Left kidney (tissue), 2 donors: Measurements from ENCODE around the gene RASSF4. TPM values are rescaled to one million over a fixed set of nuclear protein-coding genes. Genes with fewer than 3 reads are reported as not detected.
A peak's percentile ranks its signal among the peaks of the same experiment; 100 is the strongest.

Source experiments
- DNase-seq: peaks from one replicate; pipeline ENCODE4 v3.0.0-alpha.2; 2013
- polyA plus RNA-seq: library from polyadenylated mRNA; unstranded; fragments of 120-200 nt; gene quantifications from one replicate; pipeline ENCODE4 v1.2.1, GENCODE V29; 2013; ENCODE audit not compliant: insufficient read length

The RASSF4 gene
- polyA plus RNA-seq, 1 donor, result 31.1 TPM

DNA sequence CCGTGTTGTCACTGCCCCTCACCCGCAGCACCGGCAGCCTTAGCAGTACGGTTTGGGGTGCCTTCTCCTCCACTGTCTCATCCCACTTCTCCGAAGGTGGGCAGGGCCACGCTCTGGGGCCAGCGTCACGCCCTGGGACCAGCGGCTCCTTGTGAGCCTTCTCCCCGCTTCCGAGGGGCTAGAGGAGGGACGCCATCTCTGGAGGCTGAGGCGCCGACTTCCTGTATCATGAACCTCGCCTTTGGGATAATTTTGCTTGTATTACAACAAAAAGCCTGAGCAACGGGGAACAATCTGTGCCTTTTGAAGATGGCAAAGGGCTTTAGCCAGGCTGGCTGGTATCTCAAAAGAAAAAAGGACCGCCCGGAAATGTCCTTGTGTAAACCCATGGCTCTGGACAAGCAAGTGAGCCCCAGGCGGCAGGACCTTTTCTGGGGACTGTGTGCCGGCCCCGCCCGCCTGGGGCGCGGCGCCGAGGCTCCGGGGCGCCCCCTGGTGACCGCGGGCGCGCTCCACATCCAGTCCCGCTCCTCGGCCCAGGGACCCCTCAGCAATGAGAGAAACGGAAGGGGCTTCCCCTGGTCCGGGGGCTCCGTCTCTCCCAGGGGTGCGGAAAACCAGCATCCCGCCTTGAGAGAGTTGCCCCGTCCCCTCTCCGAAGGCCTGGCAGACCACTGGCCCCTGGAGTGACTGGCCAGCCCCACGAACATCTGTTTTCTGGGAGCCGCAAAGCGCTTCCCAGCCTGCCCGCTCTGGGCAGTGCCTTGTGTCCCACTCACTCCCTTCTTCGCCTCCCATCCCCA is 15.2 kb downstream of the RASSF4 start:
- no peak for DNase-seq

- no peak for DNase-seq
Observed at GRCh38 chr10:44975431-44976331, 16.1 kb downstream of the RASSF4 start.

DNA sequence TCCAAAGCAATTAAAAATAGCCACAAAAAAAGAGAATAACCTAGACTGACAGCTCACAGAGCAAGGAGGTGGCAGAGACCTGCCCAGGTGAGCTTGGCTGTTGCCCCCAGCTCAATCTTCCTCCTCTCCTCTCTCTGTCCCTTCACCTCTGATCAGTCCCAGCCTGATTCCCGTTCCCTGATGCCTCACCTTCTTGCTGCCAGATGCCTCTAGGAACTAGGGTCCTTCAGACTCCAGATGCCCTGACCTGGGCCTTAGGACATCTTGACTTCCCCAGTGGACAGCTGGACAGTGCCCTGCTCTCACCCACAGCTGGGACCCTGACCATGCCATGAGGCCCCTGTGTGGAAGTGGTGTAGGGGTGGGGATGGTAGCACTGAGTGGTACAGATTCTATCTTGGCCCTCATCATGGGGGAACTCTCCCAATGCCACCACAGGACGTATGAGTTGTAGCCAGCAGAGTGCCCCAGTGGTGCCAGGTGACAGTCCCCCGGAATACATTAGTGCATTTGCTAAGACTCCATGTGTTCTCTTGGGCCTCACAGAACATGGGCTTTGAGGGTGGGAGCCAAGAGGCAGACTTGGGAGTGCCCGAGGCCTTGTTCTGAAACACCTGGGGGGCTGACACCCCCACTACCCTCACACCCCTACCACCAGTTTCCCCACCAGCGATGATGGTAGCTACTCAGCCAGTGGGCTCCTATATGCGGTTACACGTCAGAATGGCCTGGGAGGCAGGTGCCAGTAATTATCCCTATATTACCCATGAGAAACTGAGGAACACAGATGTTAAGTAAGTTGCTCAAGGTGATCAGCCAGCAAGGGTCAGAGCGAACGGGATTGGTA is 17.0 kb downstream of the RASSF4 start:
- DNase-seq, result no peak

DNA sequence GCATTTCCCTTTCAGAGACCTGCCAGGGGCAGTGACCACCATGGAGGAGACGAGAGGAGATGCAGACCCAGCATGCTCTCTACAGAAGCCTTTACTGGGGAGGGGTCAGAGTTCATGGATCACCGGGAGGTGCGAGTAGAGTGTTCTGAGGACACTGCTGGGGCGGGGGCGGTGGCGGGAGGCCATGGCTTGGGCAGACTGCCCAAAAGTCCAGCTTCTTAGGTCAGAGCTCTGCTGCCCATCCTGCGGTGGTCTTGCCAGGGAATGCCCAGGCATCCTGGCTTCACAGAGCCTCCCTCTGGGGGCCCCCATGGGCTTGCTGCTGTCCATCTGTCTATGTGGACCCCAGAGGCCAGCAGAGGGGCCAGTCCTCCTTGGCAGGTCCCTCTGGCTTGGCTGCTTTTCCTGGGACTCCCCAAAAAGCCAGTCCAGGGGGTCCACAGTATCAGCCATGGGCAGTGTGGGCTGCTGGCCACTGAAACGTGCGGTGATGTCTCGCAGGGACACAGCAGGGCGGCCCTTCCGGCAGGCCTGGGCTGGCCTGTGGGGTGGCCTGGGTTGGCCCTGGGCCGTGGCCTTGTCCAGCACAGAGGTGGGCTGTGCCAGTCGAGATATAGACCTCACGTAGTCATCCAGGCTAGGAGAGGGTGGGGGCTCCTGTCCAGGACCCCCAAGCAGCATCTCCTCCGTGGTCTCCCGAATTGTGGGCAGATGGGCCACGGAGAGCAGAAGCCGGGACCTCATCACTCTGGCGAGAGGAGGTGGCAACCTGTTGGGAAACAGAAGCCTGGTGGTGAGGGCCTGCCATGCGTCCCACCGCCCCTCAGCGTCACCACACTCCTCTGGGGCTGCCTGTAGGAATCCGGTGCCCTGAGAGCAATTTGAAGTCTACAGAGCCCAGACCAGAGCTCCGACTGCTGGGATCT is 17.9 kb downstream of the RASSF4 start:
- DNase-seq, result no peak

DNA sequence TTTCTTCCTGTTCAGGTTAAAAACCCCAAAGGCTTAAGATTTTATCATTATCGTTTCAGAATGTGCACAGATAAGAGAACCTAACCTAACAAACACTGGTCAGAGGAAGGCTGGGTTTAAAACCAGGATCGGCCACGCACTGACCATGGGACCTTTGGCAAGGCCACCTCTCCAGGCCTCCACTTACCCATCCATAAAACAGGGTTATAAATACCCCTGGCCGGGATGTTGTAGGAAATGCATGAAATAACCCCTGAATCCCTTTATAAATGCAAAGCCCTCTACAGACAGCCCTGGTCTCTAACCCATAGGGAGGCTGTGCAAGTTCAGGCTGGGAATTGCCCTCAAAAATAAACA is 18.6 kb downstream of the RASSF4 start:
- DNase-seq, result no peak

GRCh38 chr10:44978570-44979280 is 19.1 kb downstream of the RASSF4 start, which contains the start of gene DEPP1:
Gene DEPP1, minus strand, starts transcription at chr10:44978809. Its CDS starts 779 bp downstream, at chr10:44978030.
- DNase-seq, result peak; percentile 96

DNA sequence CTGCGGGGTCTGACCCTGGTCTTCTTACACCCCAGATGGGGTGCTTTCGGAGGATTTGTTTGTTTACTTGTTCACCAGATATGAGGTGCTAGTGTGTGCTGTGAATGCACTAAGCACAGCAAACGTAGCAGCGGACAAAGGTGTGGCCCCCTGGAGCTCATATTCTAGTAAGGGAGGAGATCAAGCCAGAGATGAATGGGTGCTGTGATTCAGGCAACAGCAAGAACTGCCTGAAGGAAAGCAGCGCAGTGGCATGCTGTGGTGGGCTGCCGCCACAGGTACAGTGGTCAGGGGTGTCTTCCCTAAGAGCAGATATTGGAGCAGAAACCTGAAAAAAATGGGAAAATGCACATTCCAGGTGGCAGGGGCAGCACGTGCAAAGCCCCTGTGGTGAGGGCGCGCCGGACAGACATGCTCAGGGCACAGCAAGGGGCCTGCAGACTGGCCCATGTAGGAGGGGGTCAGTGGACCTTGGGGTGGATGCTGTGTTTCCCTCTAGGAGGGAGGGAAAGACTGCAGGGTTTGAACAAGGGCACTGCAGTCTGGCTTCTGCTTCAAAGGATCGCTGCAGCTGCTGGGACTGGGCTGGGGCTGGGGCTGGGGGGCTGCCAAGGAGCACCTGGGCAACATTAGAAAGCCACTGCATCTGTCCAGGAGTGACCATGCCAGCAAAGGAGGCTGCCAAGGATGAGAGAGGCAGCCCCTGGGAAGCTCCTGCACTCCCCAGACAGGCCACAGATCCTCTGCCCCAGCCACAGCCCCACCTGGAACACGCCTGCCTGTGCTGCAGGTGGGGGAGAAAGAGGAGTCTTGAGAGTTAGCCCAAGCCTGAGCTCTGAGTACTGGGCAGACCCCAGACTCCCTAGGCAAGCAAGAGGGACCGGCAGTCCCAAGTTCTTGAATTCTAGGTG is 19.9 kb downstream of the RASSF4 start:
- no peak for DNase-seq

GRCh38 chr10:44980309-44981171 is 20.9 kb downstream of the RASSF4 start:
- no peak for DNase-seq

GRCh38 chr10:44981172-44982113 is 21.8 kb downstream of the RASSF4 start:
- DNase-seq, result no peak

DNA sequence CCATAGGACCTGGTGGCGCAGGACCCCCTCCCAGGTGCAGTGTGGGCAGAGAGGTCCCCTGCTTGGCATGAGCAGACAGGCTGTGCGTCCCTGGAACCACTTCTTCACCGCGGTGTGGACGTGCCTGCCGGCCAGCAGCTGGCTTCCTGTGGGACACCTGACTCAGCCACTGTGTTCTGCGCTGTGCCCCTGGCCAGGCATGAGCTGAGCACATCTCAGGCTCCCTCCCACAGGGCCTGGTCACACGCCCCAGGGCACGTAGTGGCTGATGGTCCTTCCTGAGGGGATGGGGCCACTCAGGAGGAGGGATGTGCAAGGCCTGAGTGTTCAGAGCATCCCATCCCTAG is 22.5 kb downstream of the RASSF4 start:
- DNase-seq, result no peak

DNA sequence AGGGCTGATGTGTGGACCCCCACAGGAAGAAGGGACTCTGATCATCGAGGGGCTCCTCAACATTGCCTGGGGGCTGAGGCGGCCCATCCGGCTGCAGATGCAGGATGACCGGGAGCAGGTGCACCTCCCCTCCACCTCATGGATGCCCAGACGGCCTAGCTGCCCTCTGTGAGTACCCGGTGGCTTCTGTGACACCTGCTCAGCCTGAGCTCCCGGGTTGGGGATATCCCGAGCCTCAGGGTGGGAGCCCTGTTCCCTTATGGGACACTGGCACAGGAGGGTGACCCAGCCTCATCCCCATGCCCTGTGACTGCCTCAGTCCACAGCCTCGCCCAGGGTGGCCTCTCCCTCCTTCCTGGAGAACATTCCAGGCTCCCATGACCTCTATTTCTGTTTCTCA is 22.9 kb downstream of the RASSF4 start:
- DNase-seq, result no peak

GRCh38 chr10:44983066-44983894 is 23.7 kb downstream of the RASSF4 start:
- no peak for DNase-seq

DNA sequence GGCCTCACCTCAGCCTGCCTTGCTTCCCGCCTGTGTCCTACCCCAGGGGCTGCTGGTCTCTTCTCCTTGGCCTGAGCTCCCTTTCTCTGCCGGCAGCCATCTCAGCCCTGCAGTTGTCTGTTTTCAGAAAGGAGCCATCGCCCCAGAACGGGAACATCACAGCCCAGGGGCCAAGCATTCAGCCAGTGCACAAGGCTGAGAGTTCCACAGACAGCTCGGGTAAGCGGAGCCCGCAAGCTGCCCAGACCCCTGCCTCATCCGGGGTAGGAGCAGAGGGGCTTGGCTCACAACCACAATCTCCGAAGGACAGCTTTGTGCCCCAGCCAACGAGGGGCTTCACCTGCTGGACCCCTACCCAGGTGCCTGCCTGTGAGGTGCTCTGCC is 24.3 kb downstream of the RASSF4 start:
- no peak for DNase-seq

- no peak for DNase-seq
Observed at GRCh38 chr10:44984671-44985101, 25.1 kb downstream of the RASSF4 start.

DNA sequence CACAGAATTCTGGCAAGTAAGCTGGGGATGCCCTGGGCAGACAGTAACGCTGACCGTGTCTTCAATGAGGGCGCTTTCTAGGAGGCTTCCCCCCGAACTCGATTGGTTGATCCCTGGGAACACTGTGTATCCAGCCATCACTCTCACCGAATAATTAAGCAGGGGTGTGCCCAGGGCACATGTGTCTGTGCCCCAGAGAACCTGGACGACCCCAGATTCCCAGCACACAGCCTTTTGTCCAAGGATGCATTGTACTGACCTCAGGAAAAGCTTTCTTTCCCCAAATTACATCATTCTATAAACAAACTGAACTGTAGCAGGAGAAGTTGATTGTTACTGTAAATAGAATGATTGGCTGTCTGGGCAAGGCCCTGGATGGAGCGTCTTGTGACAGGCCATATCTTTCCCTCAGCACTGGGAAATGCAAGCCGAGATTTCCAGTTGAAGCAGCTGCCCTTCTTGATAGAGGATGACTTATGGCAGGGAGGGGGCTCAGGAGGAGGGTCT is 25.6 kb downstream of the RASSF4 start:
- DNase-seq, result no peak

- no peak for DNase-seq
Observed at GRCh38 chr10:44986179-44986578, 26.6 kb downstream of the RASSF4 start.
